Measurements from ENCODE around the gene BEAN1.

The BEAN1 gene

GRCh38 chr16:66389256-66390176, 37.6 kb upstream of the BEAN1 start:
- no peak overlapping the region for H3K4me3 Mint-ChIP-seq
- peaks cover 16% of the 10 kb centered on the region for H3K27me3 Mint-ChIP-seq
- H3K36me3 Mint-ChIP-seq = no peaks in the 10 kb centered on the region
- H3K9me3 Mint-ChIP-seq = no peaks in the 10 kb centered on the region
- ATAC-seq = no peak
- no peaks in the 10 kb centered on the region for H3K4me1 Mint-ChIP-seq
- H3K27ac Mint-ChIP-seq = no peak overlapping the region

- no peak for ATAC-seq
- Mint-ChIP-seq H3K36me3 (no peaks in the 10 kb centered on the region), H3K27ac (no peak overlapping the region), H3K4me1 (no peaks in the 10 kb centered on the region), H3K27me3 (peaks cover 18% of the 10 kb centered on the region), H3K4me3 (no peak overlapping the region), H3K9me3 (no peaks in the 10 kb centered on the region)
These were observed 36.6 kb upstream of the BEAN1 start for GRCh38 chr16:66390346-66391108.

- peaks cover 32% of the 10 kb centered on the region for H3K27me3 Mint-ChIP-seq
- no peaks in the 10 kb centered on the region for H3K36me3 Mint-ChIP-seq
- no peak overlapping the region for H3K4me3 Mint-ChIP-seq
- no peaks in the 10 kb centered on the region for H3K4me1 Mint-ChIP-seq
- H3K27ac Mint-ChIP-seq = no peak overlapping the region
- no peak for ATAC-seq
- no peaks in the 10 kb centered on the region for H3K9me3 Mint-ChIP-seq
These were observed 35.1 kb upstream of the BEAN1 start for GRCh38 chr16:66391726-66392670.

- Mint-ChIP-seq H3K27ac (no peak overlapping the region), H3K4me3 (no peak overlapping the region), H3K9me3 (no peaks in the 10 kb centered on the region), H3K36me3 (no peaks in the 10 kb centered on the region), H3K27me3 (peaks cover 51% of the 10 kb centered on the region), H3K4me1 (no peaks in the 10 kb centered on the region)
- no peak for ATAC-seq
These were observed 31.1 kb upstream of the BEAN1 start for GRCh38 chr16:66395806-66396555.

GRCh38 chr16:66397736-66398433, 29.2 kb upstream of the BEAN1 start:
- H3K27ac Mint-ChIP-seq = no peak overlapping the region
- H3K4me3 Mint-ChIP-seq = no peak overlapping the region
- H3K27me3 Mint-ChIP-seq = peaks cover 65% of the 10 kb centered on the region
- H3K4me1 Mint-ChIP-seq = no peaks in the 10 kb centered on the region
- no peaks in the 10 kb centered on the region for H3K36me3 Mint-ChIP-seq
- H3K9me3 Mint-ChIP-seq = no peaks in the 10 kb centered on the region
- no peak for ATAC-seq

- no peaks in the 10 kb centered on the region for H3K36me3 Mint-ChIP-seq
- H3K27me3 Mint-ChIP-seq = peaks cover 77% of the 10 kb centered on the region
- H3K27ac Mint-ChIP-seq = no peak overlapping the region
- no peaks in the 10 kb centered on the region for H3K9me3 Mint-ChIP-seq
- no peaks in the 10 kb centered on the region for H3K4me1 Mint-ChIP-seq
- no peak overlapping the region for H3K4me3 Mint-ChIP-seq
- no peak for ATAC-seq
These were observed 28.1 kb upstream of the BEAN1 start for GRCh38 chr16:66399031-66399430.

GRCh38 chr16:66399930-66400329, 27.2 kb upstream of the BEAN1 start:
- Mint-ChIP-seq H3K27ac (no peak overlapping the region), H3K9me3 (peaks cover 2% of the 10 kb centered on the region), H3K36me3 (no peaks in the 10 kb centered on the region), H3K27me3 (peaks cover 86% of the 10 kb centered on the region), H3K4me1 (no peaks in the 10 kb centered on the region), H3K4me3 (no peak overlapping the region)
- ATAC-seq = no peak

- Mint-ChIP-seq H3K36me3 (no peaks in the 10 kb centered on the region), H3K27ac (no peak overlapping the region), H3K27me3 (peaks cover 90% of the 10 kb centered on the region), H3K9me3 (peaks cover 4% of the 10 kb centered on the region), H3K4me3 (no peak overlapping the region), H3K4me1 (no peaks in the 10 kb centered on the region)
- no peak for ATAC-seq
These were observed 26.4 kb upstream of the BEAN1 start for GRCh38 chr16:66400503-66401380.

GRCh38 chr16:66401610-66402009, 25.5 kb upstream of the BEAN1 start:
- Mint-ChIP-seq H3K27ac (no peak overlapping the region), H3K4me1 (peaks cover 4% of the 10 kb centered on the region), H3K9me3 (peaks cover 4% of the 10 kb centered on the region), H3K27me3 (peaks cover 90% of the 10 kb centered on the region), H3K4me3 (no peak overlapping the region), H3K36me3 (no peaks in the 10 kb centered on the region)
- ATAC-seq = no peak

GRCh38 chr16:66402166-66402565, 24.9 kb upstream of the BEAN1 start:
- ATAC-seq = peak; percentile 10
- H3K4me3 Mint-ChIP-seq = no peak overlapping the region
- no peaks in the 10 kb centered on the region for H3K36me3 Mint-ChIP-seq
- no peak overlapping the region for H3K27ac Mint-ChIP-seq
- H3K27me3 Mint-ChIP-seq = peaks cover 93% of the 10 kb centered on the region
- peaks cover 4% of the 10 kb centered on the region for H3K9me3 Mint-ChIP-seq
- peaks cover 10% of the 10 kb centered on the region for H3K4me1 Mint-ChIP-seq

- Mint-ChIP-seq H3K36me3 (no peaks in the 10 kb centered on the region), H3K4me3 (no peak overlapping the region), H3K27me3 (peaks cover 90% of the 10 kb centered on the region), H3K9me3 (peaks cover 4% of the 10 kb centered on the region), H3K27ac (no peak overlapping the region), H3K4me1 (peaks cover 10% of the 10 kb centered on the region)
- ATAC-seq = no peak
These were observed 24.4 kb upstream of the BEAN1 start for GRCh38 chr16:66402591-66403230.

GRCh38 chr16:66403531-66404145, 23.5 kb upstream of the BEAN1 start:
- ATAC-seq = no peak
- peaks cover 15% of the 10 kb centered on the region for H3K4me1 Mint-ChIP-seq
- H3K36me3 Mint-ChIP-seq = no peaks in the 10 kb centered on the region
- H3K27me3 Mint-ChIP-seq = peaks cover 81% of the 10 kb centered on the region
- no peak overlapping the region for H3K27ac Mint-ChIP-seq
- no peak overlapping the region for H3K4me3 Mint-ChIP-seq
- peaks cover 4% of the 10 kb centered on the region for H3K9me3 Mint-ChIP-seq
